SIG-M5 treated with dmso at 0.1 percent for 504 hours (cell line): ENCODE data around the gene FIZ1.

ENCODE experiments used
- DNase-seq: peaks from one replicate; lab custom pipeline; 2025; ENCODE audit not compliant: unreplicated experiment; lab: John Stamatoyannopoulos, UW

FIZ1 gene

DNA sequence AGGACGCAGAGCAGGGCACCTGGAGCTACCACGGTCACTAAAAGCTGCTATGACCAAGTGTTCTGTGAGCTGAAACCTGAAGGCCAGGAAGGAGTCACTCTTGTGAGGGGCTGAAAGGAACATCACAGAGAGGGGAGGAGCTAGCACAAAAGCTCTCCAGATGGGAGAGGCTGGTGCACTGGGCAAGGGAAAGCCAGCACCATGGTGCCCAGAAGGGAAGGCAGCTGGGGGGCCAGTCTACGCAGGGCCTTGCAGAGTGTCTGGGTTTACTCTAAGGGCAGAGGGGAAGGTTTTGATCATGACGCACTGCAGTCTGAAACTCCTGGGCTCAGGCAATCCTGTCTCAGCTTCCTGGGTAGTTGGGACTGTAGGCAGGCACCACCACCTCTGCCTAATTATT is 37.4 kb upstream of the FIZ1 start:
- DNase-seq = no peak

DNA sequence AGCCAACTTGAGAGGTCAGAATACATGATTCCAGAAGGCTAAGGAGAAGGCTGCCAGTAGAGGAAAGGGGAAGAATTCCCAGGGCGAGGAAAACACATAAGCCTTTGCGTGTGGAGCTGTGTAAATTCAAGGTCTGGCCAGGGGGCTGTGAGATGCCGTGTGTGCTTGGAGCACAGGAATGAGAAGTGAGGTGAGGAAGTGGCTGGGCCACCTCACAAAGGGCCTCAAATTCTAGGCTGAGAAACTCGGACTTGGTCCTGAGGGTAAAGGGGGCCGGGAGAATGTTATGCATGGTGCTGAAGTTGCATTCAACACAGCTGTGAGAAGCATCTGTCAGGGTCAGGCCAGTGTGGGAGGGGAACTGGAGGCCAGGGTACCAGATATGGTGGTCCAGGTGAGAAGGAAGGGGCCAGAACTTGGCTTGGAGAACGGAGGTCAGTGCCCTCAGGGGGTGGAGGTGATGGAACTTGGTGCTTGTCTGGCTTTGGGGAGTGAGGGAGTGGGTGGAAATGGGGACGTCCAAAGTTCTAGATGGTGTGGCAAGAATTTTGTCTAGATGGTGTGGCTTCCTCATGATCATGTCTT is 36.6 kb upstream of the FIZ1 start:
- DNase-seq = no peak

- no peak for DNase-seq
Measured at GRCh38 chr19:55635334-55635717, 36.0 kb upstream of the FIZ1 start.

DNA sequence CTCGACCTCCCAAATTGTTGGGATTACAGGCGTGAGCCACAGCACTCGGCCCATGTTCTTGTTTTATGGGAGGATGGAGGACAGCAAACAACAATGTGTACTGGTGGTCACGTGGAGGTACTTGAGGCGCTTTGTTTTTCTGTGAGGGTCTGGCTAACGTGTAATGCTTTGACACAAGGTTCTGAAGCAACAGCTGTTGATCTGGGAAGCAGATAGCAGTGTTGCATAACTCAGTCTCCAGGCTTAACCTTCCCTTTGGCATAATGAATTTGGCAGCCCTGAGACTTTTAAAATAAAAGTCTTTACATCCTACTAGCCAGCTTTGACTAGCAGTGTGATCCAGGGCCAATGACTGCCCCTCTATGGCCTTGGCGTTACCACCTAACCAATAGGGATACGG is 34.5 kb upstream of the FIZ1 start:
- DNase-seq = peak; percentile 36

DNA sequence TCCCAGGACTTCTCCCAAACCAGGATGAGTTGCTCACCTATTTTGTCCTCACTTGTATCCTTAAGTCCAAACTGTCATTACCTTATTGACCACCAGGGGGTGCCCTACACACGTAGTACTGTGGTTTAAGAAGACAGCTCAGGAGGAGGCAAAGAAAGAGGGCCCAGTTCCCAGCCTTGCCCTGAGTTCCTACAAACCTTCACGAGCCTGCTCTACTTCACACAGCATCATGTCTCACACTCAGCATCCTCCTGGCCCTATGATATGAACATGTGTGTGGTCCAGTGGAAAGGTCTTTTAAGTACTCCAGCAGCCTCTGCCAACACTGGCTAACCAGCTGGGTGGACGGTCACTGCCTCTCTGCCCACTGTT is 33.1 kb upstream of the FIZ1 start:
- DNase-seq = peak; percentile 92

GRCh38 chr19:55626350-55626749 is 27.0 kb upstream of the FIZ1 start:
- DNase-seq = no peak

- DNase-seq = no peak
Measured at GRCh38 chr19:55625004-55625326, 25.6 kb upstream of the FIZ1 start.

DNA sequence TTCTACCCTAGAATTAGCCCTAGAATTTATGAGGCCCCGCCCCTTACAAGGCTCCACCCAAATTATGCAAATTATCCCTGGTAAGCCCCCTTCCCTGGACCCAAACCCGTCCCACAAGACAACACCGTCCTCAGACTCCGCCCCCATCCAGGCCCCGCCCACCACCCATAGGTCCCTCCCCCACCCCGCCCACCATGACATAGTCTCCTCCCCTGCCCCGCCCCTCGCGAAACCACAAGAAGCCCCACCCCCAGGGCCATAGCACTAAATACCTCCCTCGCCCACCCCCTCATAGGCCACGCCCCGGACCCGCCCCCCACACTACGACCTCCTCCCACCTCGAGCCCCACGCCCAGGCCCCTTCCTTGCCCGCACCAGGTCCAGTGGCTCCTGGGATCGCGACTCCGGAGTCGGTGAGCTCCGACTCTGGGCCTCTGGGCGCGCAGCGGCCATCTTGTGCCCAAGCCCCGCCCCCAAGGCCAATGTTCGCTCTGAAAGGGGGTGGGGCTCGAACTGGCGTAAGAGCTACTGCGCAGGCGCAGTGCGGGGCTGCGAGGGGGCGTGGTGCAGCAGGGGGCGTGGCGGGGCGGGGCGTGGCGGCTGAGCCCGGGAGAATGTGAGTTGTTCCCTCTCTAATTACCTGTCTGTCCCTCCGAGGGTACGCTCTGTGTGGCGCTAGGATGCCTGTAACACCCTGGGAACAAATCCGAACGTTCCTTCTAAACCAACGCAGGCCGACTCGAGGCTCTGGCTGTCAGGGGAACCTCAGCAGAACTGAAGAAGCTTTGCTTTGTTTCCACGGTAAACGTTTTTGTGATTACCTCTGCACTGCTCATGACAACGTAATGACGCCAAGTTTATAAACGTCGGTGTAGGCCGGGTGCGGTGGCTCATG is 25.0 kb upstream of the FIZ1 start, which contains the start of gene ZNF784:
Gene ZNF784, minus strand, starts transcription at position 458 of the 895 bp plus-strand sequence. Its CDS starts 5 bp downstream, at position 453.
- DNase-seq = peak; percentile 88

DNA sequence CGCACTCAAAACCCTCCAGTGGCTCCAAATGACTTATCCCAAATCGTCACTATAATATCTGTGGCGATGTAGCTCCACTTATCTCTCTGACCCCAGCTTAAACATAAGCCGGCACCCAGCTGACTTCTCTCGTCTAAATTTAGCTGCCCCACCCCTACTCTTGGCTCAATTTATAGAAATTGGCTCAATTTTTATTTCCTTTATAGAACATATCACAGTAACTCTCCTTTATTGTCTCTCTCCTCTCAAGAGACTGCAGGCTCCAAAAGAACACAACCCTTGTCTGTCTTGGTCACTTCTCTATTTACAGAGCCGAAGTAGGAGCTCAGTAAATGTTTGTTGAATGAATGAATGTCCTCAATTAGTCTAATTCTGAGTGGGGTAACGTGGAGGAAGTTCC is 24.2 kb upstream of the FIZ1 start:
- DNase-seq = no peak

- DNase-seq = no peak
Measured at GRCh38 chr19:55623130-55623529, 23.8 kb upstream of the FIZ1 start.

DNA sequence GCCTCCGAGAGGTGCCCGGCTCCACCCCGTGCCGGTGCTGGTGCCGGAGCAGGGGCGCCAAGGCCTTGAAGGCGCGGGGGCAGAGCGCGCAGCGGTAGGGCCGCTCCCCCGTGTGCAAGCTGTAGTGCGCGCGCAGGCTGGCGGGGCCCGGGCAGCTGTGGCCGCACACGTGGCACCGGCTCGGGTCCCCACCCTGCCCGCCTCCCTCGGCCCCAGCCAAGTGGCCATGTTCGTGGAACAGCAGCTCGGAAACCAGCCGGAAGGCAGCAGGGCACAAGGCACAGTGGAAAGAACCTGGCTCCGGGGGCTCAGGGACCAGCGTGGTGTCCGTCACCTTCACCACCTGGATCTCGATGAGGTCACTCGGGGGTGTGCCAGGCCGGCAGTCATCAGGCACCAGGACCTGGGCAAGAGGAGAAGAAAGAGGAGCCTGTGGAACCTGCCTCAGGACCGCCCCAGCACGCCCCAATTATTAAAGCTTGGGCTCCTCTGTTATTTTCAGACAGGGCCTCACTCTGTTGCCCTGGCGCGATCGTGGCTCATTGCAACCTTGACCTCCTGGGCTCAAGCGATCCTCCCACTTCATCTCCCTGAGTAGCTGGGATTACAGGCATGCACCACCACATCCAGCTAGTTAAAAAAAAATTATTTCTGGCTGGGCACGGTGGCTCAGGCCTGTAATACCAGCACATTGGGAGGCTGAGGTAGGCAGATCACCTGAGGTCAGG is 23.1 kb upstream of the FIZ1 start:
- DNase-seq = no peak

DNA sequence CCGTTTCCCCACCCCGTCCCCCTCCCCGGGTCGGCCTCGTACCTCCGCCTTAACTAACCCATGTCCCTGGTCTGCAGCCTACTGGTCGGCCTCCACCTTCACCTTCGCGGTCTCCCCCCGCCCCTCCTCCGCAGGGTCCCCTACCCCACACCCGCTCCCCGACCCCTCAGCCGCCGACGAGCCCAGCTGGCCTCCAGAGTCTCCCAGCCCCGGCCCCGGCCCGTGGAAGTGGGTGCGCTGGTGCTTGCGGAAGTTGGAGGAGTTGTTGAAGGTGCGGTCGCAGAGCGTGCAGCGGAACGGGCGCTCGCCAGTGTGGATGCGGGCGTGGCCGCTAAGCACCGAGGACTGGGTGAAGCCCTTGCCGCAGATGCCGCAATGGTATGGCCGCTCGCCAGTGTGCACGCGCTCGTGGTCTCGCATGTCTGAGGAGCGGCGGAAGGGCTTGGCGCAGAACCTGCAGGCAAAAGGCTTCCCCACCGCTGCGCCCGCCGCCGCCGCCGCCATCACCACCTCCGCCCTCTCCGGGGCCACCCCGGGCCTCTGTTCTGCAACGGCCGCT is 22.4 kb upstream of the FIZ1 start:
- no peak for DNase-seq

GRCh38 chr19:55621205-55621672 is 21.9 kb upstream of the FIZ1 start:
- no peak for DNase-seq

- DNase-seq = peak; percentile 92
Measured at GRCh38 chr19:55620410-55621204, 21.3 kb upstream of the FIZ1 start.

DNA sequence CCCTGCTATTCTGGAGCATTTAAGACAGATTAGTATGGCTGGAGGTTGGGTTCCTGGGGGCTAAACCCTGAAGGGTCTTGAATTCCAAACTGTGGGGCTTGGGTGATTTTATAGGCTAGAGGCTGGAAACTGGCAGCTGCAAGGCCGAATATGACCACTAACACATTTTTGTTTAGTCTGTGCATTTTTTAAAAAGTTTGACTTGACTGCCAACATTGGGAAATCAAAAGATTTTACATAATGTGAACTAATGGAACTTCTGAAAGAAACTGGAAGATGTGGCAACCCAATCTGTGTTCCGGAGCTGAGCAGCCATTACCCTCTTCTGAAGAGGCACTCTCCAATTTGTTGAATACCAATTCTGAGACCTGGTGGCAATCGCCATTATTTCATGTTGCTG is 20.0 kb upstream of the FIZ1 start:
- DNase-seq = no peak

DNA sequence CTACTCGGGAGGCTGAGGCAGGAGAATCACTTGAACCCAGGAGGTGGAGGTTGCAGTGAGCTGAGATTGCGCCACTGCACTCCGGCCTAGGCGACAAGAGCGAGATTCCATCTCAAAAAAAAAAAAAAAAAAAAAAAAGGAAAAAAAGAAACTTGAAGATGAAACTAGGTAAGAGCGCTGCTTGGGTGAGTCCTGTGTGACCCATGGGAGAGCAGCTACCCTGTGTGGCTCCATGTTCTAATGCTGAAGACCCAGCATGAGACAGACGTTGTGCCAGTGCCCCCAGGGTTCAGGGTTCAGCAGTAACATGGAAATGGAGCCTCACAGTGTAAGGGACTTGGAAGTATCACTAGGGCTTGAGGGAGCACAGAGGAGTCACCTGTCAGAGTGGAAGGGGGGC is 19.1 kb upstream of the FIZ1 start:
- no peak for DNase-seq

DNA sequence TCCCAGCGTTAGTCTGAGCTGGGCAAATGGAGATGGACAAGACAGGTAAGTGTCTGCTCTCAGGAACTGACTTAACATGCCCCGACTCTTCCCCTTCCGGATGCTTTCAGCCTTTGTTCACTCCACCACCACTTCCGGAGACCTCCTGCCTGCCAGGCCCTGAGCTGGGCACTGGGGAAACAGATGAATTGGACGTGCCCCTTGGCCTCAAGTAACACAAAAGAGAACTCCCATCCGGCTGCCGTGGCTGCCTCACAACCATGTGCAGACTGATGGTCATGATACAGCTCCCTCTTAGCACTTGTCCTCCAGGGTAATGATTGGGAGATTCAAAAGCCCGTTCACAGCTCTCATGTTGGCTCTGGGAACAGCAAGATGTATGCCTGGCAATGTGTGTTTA is 18.1 kb upstream of the FIZ1 start:
- no peak for DNase-seq

GRCh38 chr19:55616395-55616875 is 17.1 kb upstream of the FIZ1 start:
- DNase-seq = no peak

DNA sequence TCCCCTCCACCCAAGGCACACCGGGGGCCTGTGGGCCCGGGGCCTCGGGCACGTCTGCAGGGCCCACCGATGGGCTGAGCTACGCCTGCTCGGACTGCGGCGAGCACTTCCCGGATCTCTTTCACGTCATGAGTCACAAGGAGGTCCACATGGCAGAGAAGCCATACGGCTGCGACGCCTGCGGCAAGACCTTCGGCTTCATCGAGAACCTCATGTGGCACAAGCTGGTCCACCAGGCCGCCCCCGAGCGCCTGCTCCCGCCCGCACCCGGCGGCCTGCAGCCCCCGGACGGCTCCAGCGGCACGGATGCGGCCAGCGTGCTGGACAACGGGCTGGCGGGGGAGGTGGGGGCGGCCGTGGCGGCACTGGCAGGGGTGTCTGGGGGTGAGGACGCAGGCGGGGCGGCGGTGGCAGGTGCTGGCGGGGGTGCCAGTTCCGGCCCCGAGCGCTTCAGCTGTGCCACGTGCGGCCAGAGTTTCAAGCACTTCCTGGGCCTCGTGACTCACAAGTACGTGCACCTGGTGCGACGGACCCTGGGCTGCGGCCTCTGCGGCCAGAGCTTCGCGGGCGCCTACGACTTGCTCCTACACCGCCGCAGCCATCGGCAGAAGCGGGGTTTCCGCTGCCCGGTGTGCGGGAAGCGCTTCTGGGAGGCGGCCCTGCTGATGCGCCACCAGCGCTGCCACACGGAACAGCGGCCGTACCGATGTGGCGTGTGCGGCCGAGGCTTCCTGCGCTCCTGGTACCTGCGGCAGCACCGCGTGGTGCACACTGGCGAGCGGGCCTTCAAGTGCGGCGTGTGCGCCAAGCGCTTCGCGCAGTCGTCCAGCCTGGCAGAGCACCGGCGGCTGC is 16.5 kb upstream of the FIZ1 start:
- DNase-seq = no peak
